GM21529 (cell line): ENCODE measurements around the gene DUSP16.
"Not testable (repeated sequence)": the region's sequence is repeated elsewhere in the genome, so short reads cannot be mapped to it uniquely, and the experiment has no call there.

Experiments used
- ATAC-seq: cut with Tn5 transposase; IDR thresholded peaks from one replicate; pipeline ENCODE4 v1.9.1; 2021; ENCODE audit not compliant: unreplicated experiment

DUSP16 gene, protein sequence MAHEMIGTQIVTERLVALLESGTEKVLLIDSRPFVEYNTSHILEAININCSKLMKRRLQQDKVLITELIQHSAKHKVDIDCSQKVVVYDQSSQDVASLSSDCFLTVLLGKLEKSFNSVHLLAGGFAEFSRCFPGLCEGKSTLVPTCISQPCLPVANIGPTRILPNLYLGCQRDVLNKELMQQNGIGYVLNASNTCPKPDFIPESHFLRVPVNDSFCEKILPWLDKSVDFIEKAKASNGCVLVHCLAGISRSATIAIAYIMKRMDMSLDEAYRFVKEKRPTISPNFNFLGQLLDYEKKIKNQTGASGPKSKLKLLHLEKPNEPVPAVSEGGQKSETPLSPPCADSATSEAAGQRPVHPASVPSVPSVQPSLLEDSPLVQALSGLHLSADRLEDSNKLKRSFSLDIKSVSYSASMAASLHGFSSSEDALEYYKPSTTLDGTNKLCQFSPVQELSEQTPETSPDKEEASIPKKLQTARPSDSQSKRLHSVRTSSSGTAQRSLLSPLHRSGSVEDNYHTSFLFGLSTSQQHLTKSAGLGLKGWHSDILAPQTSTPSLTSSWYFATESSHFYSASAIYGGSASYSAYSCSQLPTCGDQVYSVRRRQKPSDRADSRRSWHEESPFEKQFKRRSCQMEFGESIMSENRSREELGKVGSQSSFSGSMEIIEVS

DNA sequence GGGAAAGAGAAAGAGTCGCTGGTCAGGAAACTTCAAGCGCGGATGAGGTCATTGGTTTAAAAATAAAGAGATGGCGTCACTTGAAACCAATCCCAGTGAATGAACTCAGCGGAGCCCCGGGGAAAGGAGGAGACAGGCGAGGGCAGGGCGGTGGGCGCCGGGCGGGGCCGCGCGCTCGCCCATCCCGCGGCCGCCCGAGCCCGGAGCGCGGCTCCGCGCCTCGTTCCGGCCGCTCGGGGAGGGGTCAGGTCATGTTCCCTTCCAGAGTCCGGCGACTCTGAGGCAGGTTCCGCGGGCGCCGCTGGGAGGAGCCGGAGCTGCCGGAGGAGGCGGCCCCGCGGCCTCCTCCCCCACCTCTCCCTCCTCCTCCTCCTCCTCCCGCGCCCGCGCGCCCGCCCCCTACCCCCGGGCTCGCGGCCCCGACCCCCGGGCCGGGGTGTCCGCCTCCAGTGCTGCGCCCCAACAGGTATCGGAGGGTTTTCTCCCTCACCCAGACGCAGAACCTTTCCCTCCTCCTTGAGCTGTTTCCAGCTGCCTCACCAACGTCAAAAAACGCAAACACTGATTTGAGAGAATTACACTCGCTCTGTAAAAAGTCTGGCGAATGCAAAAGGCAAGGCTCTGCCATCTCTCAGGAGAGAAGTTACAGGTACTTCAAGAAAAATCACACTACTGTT lies at the start of gene DUSP16:
Gene DUSP16, minus strand, starts transcription at position 279 of the 677 bp plus-strand sequence. CDS start 41,765 bp downstream, outside the sequence.
- peak; percentile 69 for ATAC-seq

DNA sequence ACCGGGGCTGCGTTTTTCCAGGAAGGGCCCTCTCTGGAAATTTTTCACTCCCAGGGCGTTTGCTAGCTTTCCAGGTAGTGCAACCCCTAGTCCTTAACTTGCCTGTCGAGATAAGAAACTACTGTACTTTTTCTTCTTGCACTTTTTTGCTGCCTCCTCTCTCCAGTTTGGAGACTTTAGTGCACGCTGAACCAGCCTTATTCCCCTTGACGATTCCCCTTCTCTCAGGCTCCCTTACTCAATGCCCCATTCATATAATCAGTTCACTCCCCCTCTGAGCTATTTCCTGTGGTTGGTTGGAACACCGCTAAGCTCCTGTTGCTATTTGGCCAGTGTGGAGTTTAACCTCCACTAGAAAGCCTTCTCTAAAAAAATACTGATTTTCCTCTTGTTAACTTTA lies 49.7 kb upstream of the DUSP16 start:
- ATAC-seq: no peak

DNA sequence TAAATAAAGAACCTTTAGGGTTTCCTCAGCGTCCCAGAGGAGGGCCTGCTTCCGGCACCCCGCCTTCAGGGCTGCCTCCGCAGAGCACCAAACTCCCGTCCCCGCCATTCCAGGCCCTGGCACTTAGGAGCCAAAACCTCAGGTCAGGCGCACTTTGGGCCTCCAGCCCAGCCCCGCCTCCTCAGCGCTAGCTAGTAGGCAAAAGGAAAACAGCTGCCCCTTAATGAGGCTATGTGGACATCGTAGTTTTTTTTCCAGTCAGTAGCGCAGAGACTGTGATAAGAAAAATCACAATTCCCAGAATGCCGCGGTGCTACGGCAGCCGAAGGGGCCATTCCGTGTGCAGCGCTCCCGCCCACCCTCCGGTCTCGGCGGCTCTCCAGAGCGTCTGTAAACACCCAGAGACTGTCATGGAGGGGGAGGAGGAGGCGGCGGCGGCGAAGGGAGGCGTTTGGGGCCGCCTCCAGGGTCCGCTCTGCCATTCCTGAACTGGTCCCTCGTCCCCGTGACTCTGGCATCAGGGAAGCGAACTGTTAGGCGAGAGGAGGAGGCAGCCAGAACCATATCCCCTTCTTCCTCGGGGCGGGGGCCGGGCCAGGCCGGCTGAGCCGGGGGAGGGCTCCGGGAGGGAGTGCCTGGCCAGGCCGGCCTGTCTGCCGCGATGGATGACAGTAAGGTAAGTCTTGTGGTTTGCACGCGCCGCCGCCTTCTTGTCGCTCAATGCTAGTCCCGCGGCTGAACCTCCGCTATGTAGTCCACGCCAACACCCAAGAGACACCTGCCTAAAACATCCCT lies 49.0 kb upstream of the DUSP16 start, which contains the start of gene CREBL2:
Gene CREBL2, plus strand, starts transcription at position 365 of the 795 bp plus-strand sequence. Its CDS starts 297 bp downstream, at position 662.
- ATAC-seq: peak; percentile 71

DNA sequence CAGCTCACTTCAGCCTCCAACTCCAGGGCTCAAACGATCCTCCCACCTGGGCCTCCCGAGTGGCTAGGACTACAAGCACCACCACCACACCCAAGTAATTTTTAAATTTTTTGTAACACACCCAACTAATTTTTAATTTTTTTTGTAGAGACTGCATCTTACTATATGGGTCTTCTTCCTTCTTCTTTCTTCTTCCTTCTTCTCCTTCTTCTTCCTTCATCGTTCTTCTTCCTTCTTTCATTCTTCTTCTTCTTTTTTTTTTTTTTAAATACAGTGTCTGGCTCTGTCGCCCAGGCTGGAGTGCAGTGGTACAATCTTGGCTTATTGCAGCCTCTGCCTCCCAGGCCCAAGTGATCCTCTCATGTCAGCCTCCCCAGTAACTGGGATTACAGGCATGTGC lies 48.0 kb upstream of the DUSP16 start:
- no peak for ATAC-seq

DNA sequence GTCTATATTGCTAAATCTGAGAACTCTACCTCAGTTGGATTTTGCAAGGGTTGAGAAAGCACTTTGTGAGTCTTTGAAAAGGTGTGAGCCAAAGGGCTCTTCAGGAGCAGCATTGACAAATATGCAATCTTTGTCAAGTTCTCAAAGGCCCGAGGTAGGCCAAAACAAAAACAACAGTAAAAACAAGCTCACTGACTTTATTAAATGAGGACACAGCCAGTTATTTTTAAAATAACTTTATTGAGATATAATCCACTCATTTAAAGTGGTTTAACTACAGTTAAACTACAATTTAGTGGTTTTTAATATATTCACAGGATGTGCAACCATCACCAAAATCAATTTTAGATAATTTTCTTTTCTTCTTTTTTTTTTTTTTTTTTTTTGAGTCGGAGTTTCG lies 47.0 kb upstream of the DUSP16 start:
- ATAC-seq: no peak

DNA sequence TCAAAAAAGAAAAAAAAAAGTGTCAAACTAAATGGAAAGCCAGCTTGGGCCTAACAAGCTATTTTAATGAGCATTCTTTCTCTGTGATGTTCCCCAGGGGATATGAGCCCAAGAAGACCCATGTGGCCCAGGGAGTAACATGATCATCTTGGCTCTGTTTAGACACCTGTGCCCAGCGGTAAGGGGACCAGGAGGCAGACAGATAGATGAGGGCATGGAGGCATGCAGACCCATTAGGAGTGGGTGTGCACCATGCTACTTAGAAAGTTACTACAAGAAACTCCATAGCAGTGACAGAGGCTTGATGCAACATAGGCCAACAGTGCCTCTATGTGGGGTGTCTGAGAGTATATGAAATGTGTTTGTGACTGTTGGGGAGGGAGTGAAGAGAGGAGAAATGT lies 45.9 kb upstream of the DUSP16 start:
- ATAC-seq: no peak

DNA sequence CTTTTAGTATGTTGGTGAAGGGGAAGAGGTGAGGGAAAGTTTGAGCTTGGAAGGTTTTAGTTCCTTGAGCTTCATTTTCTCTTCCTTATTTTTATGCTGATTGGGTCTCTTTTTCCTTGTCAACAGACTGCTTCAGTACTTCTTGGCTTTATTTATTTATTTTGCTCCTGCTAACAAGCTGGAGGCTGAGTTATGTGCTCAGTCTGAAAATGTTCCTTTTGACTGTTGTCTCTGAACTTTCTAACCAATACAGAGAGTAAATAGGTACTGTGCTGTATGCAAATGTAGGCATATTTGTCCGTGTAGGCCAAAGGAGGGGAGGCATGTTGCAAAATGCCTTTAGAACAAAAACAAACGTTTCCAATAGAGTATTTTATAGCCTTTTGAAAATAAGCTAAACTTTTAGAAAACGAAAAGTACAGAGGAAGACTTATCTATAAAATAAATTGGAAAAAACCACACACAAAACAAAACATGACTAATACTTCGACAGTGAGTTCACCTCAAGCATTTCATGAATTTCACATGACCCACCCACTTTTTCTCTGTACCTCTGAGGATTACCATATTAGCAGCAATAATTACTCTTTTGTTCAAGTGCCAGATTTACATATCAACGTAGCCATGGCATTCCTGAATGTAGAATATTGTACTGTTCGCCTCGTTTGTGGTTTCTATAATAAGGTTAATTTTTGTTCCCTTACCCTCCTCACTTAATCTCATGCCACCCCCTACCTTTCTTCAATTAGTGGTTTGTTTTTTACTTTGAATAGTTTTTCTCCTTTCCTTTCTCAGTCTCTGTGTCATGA lies 44.3 kb upstream of the DUSP16 start:
- ATAC-seq: peak; percentile 41

DNA sequence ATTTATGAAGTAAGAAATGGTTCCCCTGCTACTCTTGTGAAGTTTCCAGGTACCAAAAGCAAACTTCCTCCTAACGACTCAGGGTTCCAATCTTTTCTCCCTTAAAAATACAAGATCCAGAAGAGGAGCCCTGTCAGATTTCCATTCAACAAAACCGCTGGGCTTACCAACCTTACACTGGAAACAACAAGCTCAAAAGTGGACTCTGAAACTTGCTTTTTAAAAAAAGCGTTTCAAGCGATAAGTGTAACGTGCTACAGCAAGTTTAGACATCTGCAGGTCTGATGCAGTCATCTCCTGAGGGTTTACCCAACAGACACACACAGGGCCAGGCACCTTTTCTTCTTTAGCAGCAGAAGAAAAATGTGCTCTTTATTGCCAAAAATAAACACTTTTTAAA lies 42.1 kb upstream of the DUSP16 start:
- ATAC-seq: no peak

DNA sequence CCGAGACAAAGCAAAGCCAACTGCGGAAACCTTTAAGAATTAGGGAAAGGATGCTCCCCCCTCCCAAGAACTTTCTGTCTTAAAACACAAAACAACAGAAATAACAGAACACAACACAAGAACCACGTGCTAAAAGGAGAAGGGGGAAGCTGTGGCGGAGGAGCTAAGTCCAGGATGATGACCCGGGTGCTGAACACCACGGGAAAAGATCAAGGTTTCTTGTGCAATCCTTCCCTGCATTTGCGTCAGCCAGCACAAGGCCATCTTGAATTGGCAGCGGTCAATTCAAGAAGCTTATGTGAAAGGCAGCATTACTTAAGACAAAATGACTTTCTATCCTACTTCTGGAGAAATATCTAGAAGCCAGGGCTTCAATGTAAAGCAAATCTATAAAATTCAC lies 38.0 kb upstream of the DUSP16 start:
- no peak for ATAC-seq

DNA sequence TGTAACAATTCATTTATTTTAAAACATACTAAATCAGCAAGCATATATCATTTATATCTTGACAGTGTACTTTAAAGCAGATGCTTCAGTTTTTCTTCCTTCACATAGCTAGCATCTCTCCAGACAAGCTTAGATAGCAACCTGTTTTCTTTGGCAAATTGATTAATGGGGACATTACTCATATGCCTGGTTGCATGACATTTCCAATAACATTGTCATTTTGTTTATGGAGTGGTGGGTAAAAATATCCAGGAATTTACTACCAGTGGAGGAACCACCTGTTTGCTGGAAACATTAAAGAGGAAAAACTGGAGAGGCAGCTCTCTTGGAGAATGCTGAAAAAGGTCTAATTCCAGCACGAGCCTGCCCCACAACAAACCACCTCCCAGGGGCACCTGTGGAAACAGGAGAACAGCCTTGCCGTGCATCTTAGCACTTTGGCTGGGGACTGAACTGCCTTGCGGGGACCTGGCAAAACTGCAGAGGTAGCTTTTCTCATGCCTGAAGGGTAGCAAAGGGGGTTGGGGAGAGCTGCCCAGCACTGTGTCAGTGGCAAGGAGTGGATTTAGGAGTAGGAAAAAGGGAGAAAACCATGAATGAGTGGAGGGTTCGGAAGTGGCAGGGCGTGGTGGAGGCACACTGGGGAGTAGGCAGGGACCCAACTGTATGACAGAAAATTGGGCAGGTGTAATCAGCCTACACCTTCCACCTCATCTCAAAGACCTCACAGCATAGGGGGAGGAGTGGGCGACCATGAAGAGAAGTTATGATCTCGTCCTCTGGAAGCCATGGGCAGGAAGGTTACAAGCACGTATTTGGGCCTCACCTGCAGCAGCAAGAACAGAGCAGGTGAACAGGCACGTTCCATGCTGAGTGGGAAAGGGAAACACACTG lies 37.3 kb upstream of the DUSP16 start:
- ATAC-seq: no peak

DNA sequence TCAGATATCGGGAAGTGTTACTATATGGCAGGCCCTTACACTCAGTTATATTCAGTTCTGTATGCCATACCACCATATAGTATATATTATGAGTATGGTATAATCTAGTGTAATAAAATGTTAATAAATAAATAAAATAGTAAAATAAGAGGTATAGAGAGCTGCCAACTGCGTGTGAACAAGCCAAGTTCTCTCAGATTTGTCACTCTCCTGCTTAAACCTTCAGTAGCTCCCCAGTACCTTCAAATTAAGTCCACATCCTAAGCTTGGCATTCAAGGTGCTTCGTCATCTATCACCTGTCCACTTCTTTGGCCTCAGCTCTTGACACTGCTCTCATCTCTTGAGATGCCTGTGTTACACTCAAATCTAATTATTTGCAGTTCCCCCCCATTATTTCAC lies 36.2 kb upstream of the DUSP16 start:
- ATAC-seq: no peak

DNA sequence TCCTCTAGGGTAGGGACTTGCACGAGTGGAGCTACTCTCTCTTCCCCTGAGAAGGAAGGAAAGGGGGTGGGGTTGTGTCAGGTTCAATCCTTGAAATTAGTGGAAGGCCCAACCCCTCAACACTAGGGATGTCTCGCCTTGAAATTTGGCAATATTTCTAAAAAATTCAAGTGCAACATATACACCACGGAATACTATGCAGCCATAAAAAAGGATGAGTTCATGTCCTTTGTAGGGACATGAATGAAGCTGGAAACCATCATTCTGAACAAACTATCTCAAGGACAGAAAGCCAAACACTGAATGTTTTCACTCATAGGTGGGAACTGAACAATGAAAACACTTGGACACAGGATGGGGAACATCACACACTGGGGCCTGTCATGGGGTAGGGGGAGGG lies 33.9 kb upstream of the DUSP16 start:
- not testable (repeated sequence) for ATAC-seq

DNA sequence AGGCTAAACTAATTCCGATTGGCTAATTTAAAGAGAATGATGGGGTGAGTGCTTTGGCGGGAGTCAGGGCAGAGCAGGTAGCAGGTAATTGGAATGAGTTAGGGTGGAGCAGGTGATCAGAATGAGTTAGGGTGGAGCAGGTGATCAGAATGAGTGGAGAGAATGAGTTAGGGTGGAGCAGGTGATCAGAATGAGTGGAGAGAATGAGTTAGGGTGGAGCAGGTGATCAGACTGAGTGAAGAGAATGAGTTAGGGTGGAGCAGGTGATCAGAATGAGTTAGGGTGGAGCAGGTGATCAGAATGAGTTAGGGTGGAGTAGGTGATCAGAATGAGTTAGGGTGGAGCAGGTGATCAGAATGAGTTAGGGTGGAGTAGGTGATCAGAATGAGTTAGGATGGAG lies 33.3 kb upstream of the DUSP16 start:
- ATAC-seq: not testable (repeated sequence)

DNA sequence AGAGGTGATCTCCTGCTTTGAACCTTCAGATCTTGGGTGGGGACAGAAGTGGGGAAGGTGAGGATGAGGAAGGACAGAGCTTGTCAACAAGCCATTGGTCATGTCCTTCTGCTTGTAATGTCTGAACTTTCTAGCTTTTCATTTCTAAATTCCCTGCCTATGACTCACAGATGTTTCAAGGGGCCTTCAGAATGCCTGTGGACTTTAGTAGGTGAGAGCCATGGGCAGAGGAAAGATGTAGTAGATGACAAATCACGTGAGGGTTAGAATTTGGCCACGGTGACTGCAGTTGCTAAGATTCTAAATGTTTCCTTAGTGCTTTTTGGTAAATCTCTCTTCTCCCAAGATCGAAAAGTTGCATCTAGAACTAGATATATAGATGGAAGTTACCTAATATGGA lies 30.3 kb upstream of the DUSP16 start:
- no peak for ATAC-seq

DNA sequence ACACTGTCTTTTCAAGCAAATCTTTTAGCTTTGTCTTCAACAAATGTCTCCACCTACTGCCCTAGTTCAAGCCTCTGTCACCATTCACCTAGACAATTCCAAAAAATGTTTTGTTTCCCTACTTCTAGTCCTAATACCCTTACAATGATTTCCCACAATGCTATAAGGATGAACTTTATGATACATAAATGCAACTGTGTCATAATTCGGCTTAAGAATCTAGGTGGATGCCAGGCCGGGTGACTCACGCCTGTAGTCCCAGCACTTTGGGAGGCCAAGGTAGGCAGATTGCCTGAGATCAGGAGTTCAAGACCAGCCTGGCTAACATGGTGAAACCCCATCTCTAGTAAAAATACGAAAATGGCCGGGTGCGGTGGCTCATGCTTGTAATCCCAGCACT lies 28.3 kb upstream of the DUSP16 start:
- ATAC-seq: no peak

DNA sequence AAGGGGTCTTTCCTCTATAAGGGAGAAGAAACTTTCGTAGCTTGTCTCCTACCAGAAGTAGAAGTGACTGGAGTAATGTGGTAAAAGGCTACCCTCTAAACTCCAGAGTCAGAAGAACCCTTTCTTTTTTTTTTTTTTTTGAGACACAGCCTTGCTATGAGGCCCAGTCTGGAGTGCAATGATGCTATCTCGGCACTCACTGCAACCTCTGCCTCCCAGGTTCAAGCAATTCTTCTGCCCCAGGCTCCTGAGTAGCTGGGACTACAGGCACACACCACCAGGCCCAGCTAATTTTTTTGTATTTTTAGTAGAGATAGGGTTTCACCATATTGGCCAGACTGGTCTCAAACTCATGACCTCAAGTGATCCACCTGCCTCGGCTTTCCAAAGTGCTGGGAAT lies 25.8 kb upstream of the DUSP16 start:
- not testable (repeated sequence) for ATAC-seq

DNA sequence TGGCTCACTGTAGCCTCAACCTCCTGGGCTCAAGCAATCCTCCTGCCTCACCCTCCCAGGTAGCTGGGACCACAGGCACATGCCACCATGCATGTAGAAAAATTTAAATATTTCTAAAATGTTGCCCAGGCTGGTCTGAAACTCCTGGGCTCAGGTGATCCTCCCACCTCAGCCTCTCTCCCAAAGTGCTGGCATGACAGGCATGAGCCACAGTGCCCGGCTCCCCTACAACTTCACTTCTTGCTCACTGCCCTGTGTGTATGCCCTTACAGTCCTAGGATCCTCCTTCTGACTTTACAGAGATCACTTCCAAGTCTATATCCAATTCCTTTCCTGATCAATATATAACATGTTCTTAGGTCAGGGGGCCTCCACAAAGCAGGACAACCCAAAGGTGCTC lies 25.2 kb upstream of the DUSP16 start:
- no peak for ATAC-seq

DNA sequence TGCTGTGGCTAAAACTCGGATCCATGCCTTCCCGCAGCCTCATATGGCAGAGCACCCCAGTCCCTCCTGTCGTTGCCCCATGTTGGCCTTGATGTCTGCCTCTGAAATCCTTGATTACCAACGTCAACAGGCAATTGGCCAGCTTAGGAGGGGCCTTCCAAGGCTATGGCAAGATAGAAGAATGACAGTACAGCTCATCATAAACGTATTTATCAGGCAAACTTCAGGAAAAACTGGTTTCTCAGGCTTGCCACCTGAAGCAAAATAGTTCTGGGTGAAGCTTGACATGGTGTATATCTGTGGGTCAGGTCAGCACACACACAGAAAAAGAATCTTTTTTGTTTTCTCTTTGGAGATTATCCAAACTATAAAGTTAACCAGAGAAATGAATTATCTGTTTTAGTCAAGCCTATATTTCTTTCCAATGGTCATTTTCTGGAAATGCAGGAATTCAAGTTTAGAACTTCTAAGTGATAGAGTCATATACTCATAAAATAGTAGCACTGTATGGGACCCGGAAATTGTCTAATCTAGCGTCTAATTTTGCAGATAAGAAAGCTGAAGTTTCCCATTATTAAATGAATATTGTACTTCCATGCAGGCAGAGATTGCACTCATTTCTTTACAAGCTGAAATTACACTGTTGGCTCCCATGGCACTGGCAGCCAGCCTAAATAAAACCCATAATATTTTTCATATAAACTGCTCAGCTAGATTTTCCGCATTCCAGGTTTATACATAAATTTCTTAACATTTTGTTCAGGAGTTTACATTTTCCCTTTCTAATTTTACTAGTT lies 24.4 kb upstream of the DUSP16 start:
- no peak for ATAC-seq
